Activated CD4-positive, CD25-positive, alpha-beta regulatory T cell treated with anti-CD3 and anti-CD28 coated beads, Interleukin-2, amount 50 U/mL, for 24 hours (primary cell): ENCODE data around the gene LHX8.
"Not testable (repeated sequence)": the region's sequence is repeated elsewhere in the genome, so short reads cannot be mapped to it uniquely, and the experiment has no call there.

Experiments
- ATAC-seq, 2 donors: fragments of 150-1000 bp; cut with Tn5 transposase; one replicate each; pipeline ENCODE4 v1.10.0; 2021; ENCODE audit warnings: mild to moderate bottlenecking in 1 of 2, moderate library complexity in 1 of 2

The LHX8 gene

DNA sequence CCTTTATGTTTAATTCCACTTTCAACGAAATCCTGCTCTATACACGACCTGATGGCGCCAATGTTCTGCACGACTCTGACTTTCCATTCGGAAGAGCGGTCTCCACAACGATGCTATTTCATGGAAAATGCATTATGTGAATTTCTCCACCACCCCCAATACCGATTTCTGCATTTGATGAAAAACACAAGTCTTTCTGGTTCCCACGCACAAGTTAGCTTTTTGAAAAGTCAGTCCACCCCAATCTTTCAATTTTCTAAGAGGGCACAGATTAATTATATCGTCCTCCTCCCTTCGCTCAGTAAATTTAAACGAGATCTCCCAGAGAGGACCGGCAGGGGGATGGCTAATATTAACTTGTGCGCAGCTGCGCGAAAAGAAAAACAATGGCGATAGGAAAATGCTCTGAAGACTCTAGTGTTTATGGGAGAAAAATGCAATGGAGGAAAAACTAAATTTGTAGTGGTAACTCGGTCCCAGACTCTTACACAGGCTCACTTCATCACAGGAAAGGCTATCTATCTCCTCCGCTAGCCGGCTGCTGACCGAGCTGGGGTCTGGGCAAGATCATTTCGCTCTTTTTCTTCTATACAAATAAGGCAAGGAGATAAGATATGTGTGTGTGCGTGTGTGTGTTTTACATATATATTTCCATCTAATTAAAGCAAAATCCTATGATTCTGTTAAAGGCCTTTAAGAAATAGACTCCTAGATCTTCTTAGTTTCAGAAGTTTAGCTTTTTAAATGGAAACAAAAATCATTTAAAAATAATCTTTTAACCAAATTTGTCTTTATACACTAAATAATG, 1.2 kb upstream of the LHX8 start:
- no peak for ATAC-seq

DNA sequence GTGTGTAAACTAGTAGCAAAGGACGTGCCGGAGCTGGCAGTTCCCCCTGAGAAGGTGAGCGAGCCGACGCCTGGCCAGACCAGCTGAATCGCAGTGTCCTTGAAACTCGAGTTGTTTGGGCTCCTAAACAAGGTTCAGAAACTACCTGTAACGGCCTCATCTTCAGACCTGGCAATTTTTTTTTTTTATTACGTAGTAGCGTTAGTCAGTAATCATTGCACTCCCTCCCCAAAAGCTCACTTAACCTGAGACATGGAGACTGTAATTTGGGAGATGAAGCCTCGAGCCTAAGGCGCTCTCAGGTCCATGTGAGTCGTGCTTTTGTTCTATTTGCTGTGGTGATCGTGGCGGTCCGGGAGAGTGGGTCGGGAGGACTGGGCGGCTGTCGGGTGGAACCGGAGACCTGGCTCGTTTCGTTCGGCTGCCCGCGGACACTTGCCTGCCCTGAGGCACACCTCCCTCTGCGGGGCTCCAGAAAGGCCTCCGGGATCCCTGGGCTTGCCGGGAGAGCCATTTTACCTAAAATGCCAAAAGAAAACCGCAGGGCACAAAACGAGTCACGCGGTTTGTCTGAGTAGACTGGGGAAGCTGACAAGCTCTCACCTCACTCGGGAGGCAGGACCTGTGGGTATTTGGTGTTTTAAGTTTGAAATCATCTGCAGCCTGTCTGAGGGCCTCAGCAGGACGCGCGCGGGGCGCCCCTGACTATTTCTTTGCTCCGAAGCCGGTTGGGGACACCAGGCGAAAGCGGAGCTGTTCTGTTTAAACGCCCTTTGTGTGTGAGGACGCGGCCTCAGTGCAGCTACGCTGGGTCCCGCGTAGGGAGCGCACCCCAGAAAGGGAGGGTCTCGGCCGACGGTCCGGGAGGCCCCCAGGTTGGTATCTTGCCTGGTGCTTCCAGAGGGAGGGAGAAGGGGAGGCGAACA, 722 bp downstream of the LHX8 start:
- ATAC-seq = no peak

DNA sequence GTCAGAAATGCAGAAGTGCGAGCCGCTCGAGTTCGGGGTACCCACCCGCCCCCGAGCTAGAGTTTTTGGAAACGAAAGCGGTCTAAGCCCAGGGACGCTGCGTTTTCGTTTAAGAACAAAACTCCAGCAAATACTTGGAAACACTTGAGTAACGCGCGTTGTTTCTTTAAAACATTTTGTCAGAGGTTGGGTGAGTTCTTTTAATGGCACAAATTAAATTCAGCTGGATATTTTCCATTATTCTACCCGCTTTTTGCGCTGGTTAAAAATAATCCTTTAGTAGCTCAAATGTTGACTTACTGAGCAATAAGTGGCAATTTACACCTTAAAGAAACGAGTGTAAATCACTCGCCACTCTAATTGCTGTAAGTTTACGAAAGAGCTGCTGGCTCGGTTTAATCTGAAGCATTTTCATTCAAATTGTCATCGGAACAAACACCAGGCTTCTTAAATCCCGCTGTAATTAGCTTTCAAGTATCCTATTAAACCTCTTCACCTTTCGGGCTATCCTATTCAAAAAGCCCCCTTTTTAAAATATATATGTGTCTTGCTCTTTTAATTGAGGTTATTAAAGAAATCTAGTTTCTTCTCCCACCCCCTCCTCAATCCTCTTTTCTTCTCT, 1.5 kb downstream of the LHX8 start:
- no peak for ATAC-seq

DNA sequence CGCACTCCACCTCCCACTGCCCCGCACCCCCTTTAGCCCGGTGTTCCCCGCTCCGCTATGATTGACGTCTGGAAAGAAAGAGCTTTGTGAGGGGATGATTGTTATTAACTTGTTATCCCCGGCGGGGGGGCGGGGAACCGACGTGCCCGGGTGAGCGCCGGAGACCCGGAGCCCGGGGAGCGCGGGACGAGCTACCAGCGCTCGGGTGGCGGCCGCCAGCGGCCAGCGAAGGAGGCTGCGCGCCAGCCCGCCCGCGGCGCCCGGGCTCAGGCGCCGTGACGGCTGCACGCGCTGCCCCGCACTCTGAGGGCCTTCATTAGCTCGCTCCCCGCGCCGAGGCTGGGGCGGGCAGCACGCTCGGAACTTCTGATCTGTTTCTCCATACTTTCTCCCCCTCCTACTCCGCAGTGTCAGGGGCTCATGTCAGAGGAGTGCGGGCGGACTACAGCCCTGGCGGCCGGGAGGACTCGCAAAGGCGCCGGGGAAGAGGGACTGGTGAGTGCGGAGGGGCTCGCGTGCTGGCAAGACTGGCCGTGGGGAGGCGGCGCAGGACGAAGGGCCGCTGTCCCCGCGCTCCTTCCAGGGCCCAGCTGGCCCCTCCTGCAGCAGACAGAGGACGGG, 2.1 kb downstream of the LHX8 start:
- ATAC-seq = no peak

DNA sequence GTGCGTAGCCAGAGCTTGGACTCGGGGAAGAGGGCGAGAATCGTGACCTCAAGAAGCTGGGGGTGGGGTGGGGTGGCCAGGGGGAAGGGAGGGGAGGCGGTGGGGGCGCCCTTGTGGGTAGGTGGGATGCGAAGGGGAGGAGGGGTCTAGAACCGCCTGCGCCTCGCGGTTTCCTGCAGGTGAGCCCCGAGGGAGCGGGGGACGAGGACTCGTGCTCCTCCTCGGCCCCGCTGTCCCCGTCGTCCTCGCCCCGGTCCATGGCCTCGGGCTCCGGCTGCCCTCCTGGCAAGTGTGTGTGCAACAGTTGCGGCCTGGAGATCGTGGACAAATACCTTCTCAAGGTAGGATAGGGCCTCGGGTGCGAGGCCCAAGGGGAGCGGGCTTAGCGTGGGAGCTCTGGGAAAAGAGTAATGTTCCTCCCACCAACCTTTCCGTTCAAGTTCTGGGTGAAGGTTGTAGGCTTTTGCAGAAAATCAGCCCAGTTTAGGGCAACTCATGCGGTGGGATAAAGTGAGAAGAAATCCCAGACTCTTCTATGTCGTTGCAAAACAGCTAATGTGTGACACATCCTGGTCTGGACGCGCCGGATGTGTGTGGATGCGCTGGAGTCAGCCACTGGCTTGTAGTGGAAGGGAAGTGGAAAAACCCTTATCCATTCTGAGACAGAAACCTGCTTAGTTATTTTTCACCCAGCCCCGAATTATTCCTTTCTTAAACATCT, 2.9 kb downstream of the LHX8 start:
- ATAC-seq = no peak

DNA sequence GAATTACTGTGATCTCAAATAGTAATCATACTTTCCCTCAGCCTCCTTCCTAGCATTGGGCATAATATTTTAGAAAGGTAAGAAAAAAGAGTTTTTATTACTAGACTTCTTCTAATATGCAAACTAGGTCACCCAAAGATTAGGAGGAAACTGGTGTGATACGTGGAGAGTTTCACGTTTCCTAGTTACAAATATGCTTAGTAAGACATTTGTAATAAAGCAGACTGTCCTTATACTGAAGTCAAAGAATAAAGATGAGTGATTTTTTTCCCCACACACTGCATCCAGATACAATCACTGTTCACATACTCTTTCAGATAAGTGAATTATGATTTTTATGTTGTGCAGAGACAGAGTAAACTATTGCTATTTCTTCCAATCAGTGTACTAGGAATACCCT, 17.9 kb downstream of the LHX8 start:
- no peak for ATAC-seq

DNA sequence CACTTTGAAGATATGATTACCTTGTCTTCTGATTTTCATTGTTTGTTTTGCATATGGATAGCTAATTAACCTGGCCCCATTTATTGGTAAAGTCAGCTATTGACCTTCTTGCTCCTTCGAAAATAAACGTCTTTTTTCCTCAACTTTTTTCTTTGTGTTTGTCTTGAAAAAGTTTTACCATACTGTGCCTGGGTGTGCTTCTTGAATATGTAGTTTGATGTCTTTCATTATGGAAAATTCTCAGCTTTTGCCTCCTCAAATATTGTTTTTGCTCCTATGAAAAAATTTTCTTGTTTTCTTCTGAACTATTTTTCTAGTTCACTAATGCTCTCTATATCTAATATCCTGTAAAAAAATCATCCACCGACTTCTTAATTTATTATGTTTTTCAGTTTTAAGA, 25.0 kb downstream of the LHX8 start:
- no peak for ATAC-seq

DNA sequence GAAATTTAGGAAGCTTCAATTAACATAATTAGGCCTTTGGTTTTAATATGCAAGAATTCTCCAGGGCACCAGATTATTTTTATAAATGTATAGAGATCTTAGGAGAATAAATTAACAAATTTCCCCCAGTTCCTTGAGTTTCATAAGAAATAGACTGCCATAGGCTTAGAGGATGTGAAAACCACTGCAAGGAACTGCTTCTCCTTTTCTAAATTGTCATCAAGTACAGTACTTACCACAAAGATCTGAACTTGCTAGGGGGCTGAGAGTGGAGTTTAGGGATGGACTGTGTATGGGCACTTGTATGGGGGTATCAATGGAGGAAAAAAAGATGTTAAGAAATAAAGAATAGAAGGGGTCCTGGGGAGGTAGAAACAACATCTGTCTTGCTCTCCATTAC, 31.1 kb downstream of the LHX8 start:
- no peak for ATAC-seq

DNA sequence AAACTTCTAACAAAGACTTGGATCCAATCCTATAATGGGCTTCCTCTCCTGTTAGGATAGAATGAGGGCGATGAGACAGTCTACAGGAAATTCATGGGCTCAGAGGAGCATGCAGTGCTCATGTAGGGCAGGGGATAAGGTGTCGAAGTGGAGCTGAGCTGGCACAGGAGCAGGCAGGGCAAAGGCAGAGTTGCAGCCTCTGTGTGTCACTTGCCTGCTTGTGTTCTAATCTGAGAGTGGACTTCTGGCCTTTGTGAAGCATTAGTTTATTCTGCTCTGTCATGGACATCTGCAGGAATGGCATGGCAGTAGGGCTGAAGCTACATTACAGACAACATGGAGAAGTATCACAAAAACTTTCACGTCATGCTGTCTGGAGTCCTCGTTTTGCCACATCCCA, 32.6 kb downstream of the LHX8 start:
- no peak for ATAC-seq

DNA sequence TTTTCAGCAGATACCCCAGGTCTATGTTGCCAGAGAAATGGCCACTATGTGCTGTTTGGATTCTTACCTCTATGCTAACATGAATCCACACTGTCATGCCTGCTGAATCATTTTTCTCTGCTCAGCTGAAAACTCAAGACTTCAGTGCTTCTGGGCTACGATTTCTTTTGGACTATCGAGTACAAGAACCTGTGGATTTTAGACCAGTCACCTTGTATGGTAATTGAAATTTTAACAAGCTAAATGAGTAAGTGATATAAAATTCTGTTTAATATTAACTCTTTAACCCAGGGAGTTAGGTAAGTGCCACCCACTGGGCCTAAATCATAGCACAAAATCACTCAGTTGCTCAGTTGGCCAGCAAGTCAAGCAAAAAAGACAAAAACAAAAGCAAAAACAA, 35.8 kb downstream of the LHX8 start:
- no peak for ATAC-seq

DNA sequence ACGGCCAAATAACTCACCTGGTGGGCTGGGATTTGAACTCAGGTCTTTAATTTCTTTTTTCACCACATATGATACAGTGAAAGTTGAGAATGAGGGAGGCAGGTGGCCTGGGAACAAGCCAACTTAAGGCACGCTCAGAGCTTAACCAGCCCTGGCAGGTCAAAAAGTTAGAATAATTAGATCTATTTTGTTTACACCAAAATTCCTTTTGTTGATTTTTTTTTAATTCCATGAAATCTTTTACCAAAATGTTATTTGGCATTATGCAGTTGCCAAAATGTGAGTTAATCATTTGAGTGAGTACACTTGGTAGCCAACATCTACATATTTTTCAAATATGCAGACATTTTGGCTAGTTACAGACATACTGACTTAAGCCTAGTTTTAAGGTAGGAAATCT, 36.8 kb downstream of the LHX8 start:
- no peak for ATAC-seq

DNA sequence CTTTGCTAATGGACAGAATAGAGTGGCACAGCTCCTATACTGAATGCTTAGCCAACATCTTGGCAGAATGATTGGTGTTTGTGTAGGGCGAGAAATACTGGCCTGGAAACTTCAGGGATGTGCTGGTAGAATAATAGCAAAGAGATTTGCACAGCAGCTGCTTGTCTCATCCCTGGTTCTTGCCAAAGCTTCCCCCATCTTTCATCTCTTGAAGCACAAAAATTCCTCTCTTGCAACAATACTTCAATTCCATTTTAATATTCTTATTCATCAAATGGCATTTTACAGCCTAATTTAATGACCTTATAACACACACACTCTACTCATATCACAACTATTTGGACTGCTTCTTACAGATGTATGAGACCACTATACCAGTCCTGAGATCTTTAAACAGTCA, 37.7 kb downstream of the LHX8 start:
- no peak for ATAC-seq

DNA sequence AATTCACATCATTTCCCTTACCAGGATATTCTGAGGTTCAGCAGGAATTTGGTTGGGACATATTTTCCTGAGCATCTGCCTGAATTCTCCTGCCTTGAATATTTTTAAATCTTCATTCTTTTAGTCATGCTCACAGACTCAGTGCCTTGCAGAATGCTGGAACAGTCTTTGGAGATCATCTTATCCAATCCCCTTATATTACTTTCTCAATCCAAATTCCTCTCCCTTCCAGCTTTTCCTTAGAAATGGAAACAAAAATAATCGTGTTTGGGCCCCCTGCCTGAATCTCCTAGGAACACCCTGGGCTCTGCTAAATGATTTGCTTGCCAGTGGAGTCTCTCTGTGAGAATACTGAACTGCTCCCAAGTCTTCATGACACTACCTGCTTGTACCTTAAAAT, 38.4 kb downstream of the LHX8 start:
- no peak for ATAC-seq

DNA sequence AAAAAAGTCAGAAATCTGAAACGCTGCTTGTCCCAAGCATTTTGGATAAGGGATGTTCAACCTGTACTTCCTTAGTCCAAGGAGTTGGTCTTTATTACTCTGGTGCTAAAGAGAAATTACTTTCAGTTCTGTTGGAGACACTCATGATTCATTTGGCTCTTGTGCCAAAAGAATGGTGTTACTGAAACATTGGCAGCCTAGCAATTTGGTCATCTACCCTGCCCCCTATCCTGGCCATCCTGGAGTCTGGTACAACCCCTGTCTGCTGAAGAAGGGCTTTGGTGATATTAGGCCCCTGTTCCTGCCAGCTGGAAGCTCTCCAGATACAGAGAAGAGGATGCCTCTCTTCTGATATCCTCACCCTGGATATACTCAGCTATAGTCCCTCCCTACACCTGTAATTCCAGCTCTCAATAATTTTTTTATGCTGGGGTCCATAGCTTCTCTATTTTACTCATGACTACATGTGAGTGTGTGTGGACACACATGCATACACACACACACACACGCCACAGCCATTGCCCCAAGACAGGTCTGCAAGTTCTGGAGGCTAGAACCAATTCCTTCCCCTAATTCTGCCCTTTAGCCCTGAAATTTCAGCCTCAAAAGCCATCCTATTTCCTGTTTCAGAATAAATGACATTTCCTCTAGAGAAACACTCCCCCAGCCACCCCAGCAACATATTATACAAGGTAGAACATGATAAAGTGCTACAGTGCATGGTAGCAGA, 40.0 kb downstream of the LHX8 start:
- ATAC-seq = no peak

DNA sequence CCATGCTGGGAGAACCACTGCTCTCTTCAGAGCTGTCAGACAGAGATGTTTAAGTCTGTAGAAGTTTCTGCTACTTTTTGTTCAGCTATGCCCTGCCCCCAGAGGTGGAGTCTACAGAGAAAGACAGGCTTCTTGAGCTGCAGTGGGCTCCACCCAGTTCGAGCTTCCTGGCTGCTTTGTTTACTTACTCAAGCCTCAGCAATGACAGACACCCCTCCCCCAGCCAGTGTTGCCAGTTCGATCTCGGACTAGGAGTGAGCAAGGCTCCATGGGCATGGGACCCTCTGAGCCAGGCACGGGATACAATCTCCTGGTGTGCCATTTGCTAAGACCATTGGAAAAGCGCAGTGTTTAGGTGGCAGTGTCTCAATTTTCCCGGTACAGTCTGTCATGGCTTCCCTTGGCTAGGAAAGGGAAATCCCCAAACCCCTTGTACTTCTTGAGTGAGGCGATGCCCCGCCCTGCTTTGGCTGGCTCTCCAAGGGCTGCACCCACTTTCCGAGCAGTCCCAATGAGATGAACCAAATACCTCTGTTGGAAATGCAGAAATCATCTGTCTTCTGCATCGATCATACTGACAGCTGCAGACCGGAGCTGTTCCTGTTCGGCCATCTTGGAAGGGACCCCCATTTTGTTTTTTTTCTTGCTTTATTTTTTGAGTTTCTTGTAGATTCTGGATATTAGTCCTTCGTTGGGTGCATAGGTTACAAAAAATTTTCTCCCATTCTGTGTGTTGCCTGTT, 47.2 kb downstream of the LHX8 start:
- not testable (repeated sequence) for ATAC-seq

DNA sequence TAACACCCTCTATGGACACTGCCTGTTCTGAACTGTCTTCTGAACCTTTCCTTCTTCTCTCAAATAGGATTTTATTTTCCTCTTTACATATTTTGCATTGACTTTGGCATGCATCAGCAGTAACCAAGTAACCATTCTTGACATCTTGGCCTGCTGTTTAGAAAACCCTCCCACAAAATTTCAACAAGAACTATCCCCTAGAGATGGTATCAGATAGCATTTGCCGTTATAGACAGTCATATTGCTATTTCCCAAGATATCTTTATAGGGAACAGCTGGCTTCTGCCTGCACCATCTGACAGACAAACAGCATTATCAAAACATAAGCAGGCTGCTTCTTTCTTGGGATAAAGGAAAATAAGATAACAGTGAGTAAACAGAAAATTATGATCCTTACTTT, 54.7 kb downstream of the LHX8 start:
- no peak for ATAC-seq

DNA sequence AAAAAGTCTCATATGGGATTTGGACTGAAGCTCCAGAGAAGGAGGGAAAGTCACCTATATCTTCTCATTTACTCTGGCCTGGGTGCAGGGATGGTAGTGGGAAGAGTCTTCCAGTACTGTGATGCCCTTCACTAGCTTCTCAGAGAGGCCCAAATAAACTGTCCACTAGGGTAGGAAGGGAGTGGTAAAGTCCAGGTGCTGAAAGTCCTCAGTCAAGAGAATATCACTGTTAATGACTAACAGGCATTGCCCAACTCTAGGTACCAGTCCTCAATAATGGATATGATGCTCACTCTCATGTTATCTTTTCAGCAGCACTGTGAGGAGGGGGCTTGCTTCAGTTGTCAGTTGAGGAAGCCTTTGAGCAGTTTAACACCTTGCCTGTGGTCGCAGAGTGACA, 64.0 kb downstream of the LHX8 start:
- ATAC-seq = no peak

DNA sequence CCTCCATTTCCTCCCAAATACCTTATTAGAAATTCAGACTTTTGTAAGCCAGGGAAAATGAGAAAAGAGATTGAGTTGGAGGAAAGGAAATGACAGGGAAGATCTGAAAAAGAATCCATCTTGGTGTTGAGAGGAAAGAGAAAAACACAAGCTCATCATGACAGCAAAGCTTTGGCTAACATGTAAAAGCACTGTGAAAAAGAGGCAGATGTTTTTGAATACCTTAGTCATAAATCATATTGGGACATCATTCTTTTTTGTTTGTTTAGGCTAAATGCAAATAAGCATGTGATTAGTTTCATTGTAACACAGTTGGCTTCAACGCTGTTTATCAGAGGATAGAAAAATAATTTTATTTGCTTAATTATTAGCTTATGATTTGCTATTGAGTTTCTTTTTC, 64.6 kb downstream of the LHX8 start:
- no peak for ATAC-seq

DNA sequence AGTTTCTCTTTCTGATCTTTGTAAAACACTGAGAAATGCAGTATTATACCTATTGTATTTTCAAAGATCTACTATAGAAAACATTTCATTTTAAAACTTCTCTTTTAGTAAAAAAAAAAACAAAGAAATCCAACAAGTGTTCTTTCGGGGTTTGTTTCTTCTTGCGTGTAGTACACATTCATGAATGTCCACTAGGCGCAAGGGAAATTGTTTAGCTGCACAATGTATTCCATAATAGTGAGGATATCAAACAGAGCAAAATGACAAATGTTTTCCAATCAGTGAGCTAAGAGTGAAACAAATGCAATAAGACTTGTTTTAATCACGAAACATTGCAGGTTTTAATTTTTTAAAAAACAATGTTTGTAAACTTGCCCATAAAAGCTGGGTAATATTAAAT, 68.6 kb downstream of the LHX8 start:
- ATAC-seq = no peak

DNA sequence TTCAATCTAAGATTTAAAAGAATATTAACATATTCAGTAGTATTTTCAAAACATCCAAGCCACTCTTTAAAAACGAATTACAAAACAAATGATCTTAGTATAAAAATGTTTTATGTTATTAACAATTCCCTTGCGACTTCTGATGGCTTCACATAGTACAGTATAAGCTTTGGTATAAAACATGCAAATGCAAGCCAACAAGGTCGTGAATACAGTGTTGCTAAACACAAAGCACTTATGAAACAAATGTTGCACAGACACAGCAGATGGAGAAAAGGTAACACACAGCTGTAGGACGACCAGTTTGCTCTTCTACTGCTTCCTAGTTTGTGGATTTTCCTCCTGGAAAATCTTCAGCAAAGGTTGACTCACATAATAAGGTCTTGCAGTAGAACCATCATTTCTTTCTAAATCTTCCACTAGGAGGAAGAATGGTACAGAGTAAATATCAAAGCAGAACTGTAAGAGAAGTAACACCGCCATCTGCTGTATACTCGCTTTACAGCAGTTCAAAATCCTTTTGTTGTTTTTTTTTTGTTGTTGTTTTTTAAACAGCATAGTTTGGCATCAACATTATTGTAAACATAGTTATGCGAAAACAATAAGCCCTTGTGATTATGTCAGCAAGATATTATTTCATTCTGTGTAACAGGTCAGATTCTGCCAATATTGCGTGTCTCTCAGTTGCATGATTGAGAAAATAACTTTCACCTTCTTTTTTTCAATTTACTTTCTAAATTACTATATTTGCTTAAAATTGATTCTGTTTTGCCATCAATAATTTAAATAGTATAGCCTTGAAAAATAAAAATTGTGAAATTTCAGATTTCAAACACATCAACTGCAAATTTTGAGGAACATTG, 69.5 kb downstream of the LHX8 start:
- ATAC-seq = no peak
